GM21390 (cell line): ENCODE data around the gene MADCAM1.
"Not testable (repeated sequence)": the region's sequence is repeated elsewhere in the genome, so short reads cannot be mapped to it uniquely, and the experiment has no call there.

Experiments used
- ATAC-seq: cut with Tn5 transposase; IDR thresholded peaks from one replicate; pipeline ENCODE4 v1.9.1; 2021; ENCODE audit not compliant: unreplicated experiment

MADCAM1 gene

GRCh38 chr19:465056-465816 is 31.1 kb upstream of the MADCAM1 start:
- ATAC-seq, result no peak

DNA sequence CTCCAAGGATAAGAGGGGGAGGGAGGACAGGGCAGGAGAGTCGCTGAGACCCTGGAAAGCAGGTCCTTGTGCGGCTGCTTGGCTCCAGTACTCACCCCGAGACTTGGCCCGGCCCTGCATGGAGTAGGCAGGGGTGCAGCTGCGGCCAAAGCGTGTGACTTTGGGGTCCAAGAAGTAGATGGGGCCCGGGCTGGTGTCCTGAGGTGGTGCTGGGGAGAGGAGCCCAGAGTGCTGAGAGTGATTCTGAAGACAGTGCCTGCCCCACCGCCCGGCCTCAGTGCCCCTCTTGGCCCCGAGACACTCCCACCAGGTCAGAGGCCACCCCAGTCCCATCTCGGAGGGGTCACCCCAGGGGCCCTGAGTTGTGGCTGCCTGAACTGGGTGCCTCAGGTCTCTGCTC is 28.7 kb upstream of the MADCAM1 start:
- ATAC-seq, result no peak

DNA sequence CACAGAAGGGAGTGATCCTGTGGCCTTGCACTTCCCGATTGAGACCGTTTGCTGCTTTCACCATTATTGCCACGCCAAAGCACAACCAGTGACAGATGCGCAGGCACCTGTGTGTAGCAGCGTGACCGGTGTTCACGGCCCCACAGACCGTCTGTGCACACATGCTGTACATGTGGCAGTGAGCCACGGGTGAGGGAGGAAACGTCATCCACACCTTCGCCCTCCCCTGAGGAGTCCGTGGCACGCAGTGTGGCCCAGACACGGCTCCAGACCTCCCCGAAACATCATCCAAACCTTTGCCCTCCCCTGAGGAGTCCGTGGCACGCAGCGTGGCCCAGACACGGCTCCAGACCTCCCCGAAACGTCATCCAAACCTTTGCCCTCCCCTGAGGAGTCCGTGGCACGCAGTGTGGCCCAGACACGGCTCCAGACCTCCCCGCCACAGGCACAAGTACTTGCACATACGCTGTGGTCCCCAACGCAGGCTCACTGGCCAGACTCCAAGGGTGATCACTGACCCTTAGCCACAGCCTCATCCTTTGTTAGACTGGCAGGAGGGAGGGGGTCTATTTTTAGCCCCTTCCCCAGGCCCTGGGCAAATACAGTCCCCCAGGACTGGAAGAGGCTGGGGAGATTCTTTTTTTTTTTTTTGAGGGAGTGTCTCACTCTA is 27.6 kb upstream of the MADCAM1 start:
- ATAC-seq, result no peak

GRCh38 chr19:469833-470232 is 26.5 kb upstream of the MADCAM1 start:
- ATAC-seq, result no peak

DNA sequence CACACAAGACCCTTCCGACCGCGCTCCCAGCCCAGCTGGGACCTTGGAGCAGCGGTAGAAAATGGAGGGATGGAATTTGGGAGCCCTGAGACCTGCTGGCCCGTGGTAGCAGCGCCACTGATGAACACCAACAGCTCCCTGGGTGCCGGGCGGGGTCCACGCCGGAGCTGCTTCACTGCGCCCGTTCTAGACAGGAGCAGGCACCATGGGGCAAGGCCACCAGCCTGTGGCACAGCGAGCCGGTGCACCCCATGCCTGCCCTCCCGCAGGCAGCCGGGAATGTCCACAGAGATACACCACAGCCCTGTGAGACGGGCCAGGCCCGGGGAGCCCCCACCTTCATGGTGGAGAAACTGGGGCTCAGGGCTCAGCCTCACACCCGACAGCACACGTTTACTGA is 25.6 kb upstream of the MADCAM1 start:
- ATAC-seq, result no peak

- no peak for ATAC-seq
Observed at GRCh38 chr19:472005-472858, 24.1 kb upstream of the MADCAM1 start.

DNA sequence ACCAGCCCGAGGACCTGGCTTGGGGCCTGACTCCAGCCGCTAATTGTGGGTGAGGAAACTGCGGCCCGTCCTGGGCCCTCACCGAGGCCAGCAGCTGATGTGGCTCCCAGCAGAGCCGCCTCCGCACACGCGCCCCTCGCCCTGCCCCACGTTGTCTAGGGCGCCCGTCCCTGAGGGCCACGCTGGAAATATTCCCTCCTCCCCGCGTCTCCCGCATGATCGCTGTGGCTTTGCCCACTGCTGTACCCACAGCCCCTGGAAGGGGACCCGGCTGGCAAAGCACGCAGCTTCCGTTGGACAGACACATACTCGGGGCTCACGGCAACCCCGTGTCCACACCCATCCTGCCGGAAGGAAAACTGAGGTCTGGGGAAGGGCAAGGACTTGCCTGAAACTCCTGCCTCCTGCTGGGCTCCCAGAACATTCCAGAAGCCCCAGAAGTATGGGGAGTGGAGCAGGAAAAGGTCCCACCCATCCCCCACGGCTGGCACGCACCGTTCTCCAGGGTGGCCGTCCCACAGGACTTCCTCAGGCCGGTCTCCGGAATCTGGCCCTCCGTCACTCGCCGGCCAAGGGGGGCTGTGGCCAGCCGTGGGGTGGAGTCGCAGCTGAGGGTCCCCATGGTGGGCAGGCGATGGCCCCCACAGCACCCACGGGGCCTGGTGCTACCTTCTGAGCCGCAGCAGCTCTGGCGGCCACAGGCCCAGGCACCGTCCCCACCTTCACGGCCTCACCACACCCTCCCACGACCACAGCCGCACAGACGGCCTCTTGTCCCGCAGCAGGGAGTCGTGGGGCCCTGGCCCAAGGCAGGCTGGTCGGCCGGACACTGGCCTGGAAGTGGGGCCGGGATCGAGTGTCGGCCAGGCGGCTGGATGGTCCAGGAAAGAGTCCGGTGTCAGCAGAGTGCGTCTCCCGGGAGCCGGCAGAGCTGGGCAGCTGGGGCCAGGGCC is 21.9 kb upstream of the MADCAM1 start:
- no peak for ATAC-seq

DNA sequence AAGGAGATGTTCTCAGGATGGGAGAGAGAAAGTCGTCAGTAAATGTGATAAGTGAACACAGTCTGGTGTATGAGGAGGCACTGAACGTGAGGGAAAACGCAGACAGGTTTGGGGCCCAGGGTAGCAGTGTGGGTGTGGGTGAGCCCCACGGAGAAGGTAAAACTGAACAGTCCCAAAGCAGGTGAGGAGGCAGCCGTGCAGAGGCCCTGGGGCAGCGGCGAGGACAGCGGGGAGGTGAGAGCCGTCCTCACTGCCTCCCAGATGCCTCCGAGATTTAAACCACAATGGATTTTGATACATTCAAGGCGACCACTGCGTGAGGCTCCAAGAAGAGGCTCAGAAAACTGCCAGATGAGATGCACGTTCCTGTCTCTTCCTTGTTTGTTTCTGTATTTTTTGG is 20.9 kb upstream of the MADCAM1 start:
- ATAC-seq, result no peak

GRCh38 chr19:478236-478903 is 17.9 kb upstream of the MADCAM1 start:
- ATAC-seq, result no peak

DNA sequence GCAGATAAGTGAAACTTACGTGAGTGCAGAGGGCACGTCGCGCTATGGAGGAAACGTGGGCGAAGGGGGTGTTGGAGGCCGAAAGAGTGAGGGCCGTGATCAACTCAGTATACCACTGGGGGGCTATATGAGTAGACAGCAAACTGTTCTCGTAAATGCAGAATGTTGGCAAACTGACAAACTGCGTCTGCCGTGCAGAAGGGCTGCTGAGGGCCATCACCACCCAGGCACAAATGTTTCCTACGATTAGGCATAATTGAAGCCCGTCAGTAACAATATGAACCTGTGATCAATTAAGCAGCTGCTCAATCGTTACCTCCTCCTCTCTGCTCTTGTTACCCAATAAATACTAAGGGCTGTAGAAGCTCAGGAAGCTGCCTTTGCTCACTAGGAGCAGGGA is 17.3 kb upstream of the MADCAM1 start:
- ATAC-seq, result no peak

GRCh38 chr19:480016-480855 is 16.1 kb upstream of the MADCAM1 start:
- ATAC-seq, result no peak

DNA sequence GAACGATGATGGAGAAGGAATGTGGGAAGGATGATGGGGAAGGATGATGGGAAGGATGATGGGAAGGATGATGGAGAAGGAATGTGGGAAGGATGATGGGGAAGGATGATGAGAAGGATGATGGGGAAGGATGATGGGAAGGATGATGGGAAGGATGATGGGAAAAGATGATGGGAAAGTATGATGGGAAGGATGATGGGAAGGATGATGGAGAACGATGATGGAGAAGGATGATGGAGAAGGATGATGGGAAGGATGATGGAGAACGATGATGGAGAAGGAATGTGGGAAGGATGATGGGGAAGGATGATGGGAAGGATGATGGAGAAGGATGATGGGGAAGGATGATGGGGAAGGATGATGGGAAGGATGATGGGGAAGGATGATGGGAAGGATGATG is 15.2 kb upstream of the MADCAM1 start:
- ATAC-seq, result not testable (repeated sequence)

GRCh38 chr19:482186-483041 is 13.9 kb upstream of the MADCAM1 start:
- ATAC-seq, result no peak

GRCh38 chr19:483332-484072 is 12.8 kb upstream of the MADCAM1 start:
- ATAC-seq, result no peak

GRCh38 chr19:484494-484893 is 11.8 kb upstream of the MADCAM1 start:
- no peak for ATAC-seq

DNA sequence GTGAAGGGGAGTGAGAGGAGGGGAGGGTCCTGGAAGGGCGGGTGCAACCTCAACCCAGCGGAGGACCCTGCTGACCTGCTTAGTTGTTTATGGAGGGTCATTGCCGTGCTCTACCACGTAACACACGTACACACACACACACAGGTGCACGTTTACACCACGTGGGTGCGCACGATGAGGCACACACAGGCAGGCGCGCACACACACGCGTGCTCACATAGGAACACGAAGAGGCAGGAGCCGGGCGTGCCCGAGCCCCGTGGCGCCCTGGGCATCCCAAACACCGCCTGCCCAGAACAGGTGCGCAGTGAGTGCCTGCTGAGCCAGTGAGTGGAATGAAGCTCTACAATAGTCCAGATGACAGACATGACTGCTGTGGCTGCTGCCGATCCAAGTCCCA is 11.2 kb upstream of the MADCAM1 start:
- no peak for ATAC-seq

- ATAC-seq, result no peak
Observed at GRCh38 chr19:485583-486236, 10.6 kb upstream of the MADCAM1 start.
